ENCODE results near the gene KIF1B. TPM values are rescaled to one million over a fixed set of nuclear protein-coding genes. Genes with fewer than 3 reads are reported as not detected.
A peak's percentile ranks its signal among the peaks of the same experiment; 100 is the strongest.
"Not testable (repeated sequence)": the region's sequence is repeated elsewhere in the genome, so short reads cannot be mapped to it uniquely, and the experiment has no call there.

KIF1B gene
- total RNA-seq, 2 experiments from 2014 or later, result 12.3 to 13.5 TPM

- intact Hi-C loops (cut with DNase I, micrococcal nuclease), result loop anchor here in 1 of 2 experiments (2.0 kb wide), 1 partner anchor 18 kb away; no protein-coding TSS in a partner anchor
- CTCF ChIA-PET, result interaction anchor here (0.6 kb wide), 1 partner anchor 150 kb away, joined by 3 read pairs; no protein-coding TSS in a partner anchor
- no peaks in the 10 kb centered on the region for H3K36me3 Mint-ChIP-seq (ENCODE audit: low read depth)
- DNase-seq, result no peak
- peaks cover 17% of the 10 kb centered on the region for H3K4me1 Mint-ChIP-seq
- H3K9me3 Mint-ChIP-seq (ENCODE audit: low read depth), result no peaks in the 10 kb centered on the region
- no peak overlapping the region for H3K27ac Mint-ChIP-seq
- no peak for ATAC-seq
- POLR2A ChIA-PET, result interaction anchor here (0.7 kb wide), 1 partner anchor 28 kb away, joined by 3 read pairs; no protein-coding TSS in a partner anchor
- H3K4me3 Mint-ChIP-seq, result no peak overlapping the region
- H3K27me3 Mint-ChIP-seq, result no peaks in the 10 kb centered on the region
Observed at GRCh38 chr1:10237157-10237539, 26.8 kb downstream of the KIF1B start.

- POLR2A ChIA-PET, result no interaction called here
- intact Hi-C loops (cut with DNase I, micrococcal nuclease), result no loop called here
Observed at GRCh38 chr1:10242135-10242534, 31.8 kb downstream of the KIF1B start.

GRCh38 chr1:10242811-10243210, 32.4 kb downstream of the KIF1B start:
- Mint-ChIP-seq H3K4me3 (no peak overlapping the region), H3K36me3 (ENCODE audit: low read depth) (peaks cover 3% of the 10 kb centered on the region)
- CTCF ChIA-PET, result interaction anchor here (0.6 to 0.7 kb wide), 2 partner anchors 14 kb away, joined by 3 to 7 read pairs; no protein-coding TSS in a partner anchor

More at GRCh38 chr1:10242135-10242534, 31.8 kb downstream of the KIF1B start:
- Mint-ChIP-seq H3K4me1 (peaks cover 9% of the 10 kb centered on the region), H3K27me3 (no peaks in the 10 kb centered on the region), H3K27ac (no peak overlapping the region), H3K9me3 (ENCODE audit: low read depth) (no peaks in the 10 kb centered on the region), H3K36me3 (ENCODE audit: low read depth) (peaks cover 3% of the 10 kb centered on the region), H3K4me3 (no peak overlapping the region)
- DNase-seq (no peak), ATAC-seq (no peak)
- CTCF ChIA-PET, result no interaction called here

GRCh38 chr1:10245674-10246073, 35.3 kb downstream of the KIF1B start:
- intact Hi-C loops (cut with DNase I, micrococcal nuclease), result no loop called here
- DNase-seq, result no peak
- peaks cover 3% of the 10 kb centered on the region for H3K36me3 Mint-ChIP-seq (ENCODE audit: low read depth)
- no peak for ATAC-seq
- H3K4me1 Mint-ChIP-seq, result peaks cover 3% of the 10 kb centered on the region
- H3K4me3 Mint-ChIP-seq, result no peak overlapping the region
- no peaks in the 10 kb centered on the region for H3K27me3 Mint-ChIP-seq
- no peaks in the 10 kb centered on the region for H3K9me3 Mint-ChIP-seq (ENCODE audit: low read depth)
- ChIA-PET CTCF (interaction anchor here (0.6 kb wide), 1 partner anchor 790 kb away, joined by 3 read pairs; no protein-coding TSS in a partner anchor), POLR2A (no interaction called here)
- H3K27ac Mint-ChIP-seq, result no peak overlapping the region

More at GRCh38 chr1:10242811-10243210, 32.4 kb downstream of the KIF1B start:
- H3K9me3 Mint-ChIP-seq (ENCODE audit: low read depth), result no peaks in the 10 kb centered on the region
- POLR2A ChIA-PET, result interaction anchor here (0.6 kb wide), 1 partner anchor 208 kb away, joined by 3 read pairs; no protein-coding TSS in a partner anchor
- H3K4me1 Mint-ChIP-seq, result peaks cover 3% of the 10 kb centered on the region
- DNase-seq (no peak), ATAC-seq (peak; percentile 33)
- intact Hi-C loops (cut with DNase I, micrococcal nuclease), result no loop called here
- H3K27ac Mint-ChIP-seq, result peak overlapping the region; percentile 37
- H3K27me3 Mint-ChIP-seq, result no peaks in the 10 kb centered on the region

GRCh38 chr1:10249808-10250457, 39.6 kb downstream of the KIF1B start:
- peaks cover 16% of the 10 kb centered on the region for H3K4me1 Mint-ChIP-seq
- ATAC-seq, result no peak
- CTCF ChIA-PET, result interaction anchor here (0.7 kb wide), 1 partner anchor 91 kb away, joined by 3 read pairs; no protein-coding TSS in a partner anchor
- H3K27me3 Mint-ChIP-seq, result no peaks in the 10 kb centered on the region
- H3K4me3 Mint-ChIP-seq, result no peak overlapping the region
- peaks cover 3% of the 10 kb centered on the region for H3K36me3 Mint-ChIP-seq (ENCODE audit: low read depth)
- no peaks in the 10 kb centered on the region for H3K9me3 Mint-ChIP-seq (ENCODE audit: low read depth)
- POLR2A ChIA-PET, result no interaction called here
- no peak overlapping the region for H3K27ac Mint-ChIP-seq
- DNase-seq, result no peak
- intact Hi-C loops (cut with DNase I, micrococcal nuclease), result no loop called here

GRCh38 chr1:10250663-10251062, 40.3 kb downstream of the KIF1B start:
- peaks cover 3% of the 10 kb centered on the region for H3K36me3 Mint-ChIP-seq (ENCODE audit: low read depth)
- H3K4me1 Mint-ChIP-seq, result peaks cover 16% of the 10 kb centered on the region
- intact Hi-C loops (cut with DNase I, micrococcal nuclease), result no loop called here
- CTCF ChIA-PET, result interaction anchor here (0.7 to 1.2 kb wide), 2 partner anchors 12 to 41 kb away, joined by 3 read pairs; partner anchors contain the start of gene KIF1B
- POLR2A ChIA-PET, result interaction anchor here (2.1 kb wide), 1 partner anchor 34 kb away, joined by 5 read pairs; no protein-coding TSS in a partner anchor
- H3K9me3 Mint-ChIP-seq (ENCODE audit: low read depth), result no peaks in the 10 kb centered on the region
- no peaks in the 10 kb centered on the region for H3K27me3 Mint-ChIP-seq
- no peak for DNase-seq
- no peak overlapping the region for H3K27ac Mint-ChIP-seq
- no peak overlapping the region for H3K4me3 Mint-ChIP-seq
- ATAC-seq, result no peak

GRCh38 chr1:10251325-10252108, 41.1 kb downstream of the KIF1B start:
- H3K27me3 Mint-ChIP-seq; H3K36me3 Mint-ChIP-seq (ENCODE audit: low read depth); H3K27ac Mint-ChIP-seq; intact Hi-C loops (cut with DNase I, micrococcal nuclease); H3K4me3 Mint-ChIP-seq; DNase-seq; H3K9me3 Mint-ChIP-seq (ENCODE audit: low read depth): not testable (repeated sequence)
- H3K4me1 Mint-ChIP-seq, result peaks cover 16% of the 10 kb centered on the region
- CTCF ChIA-PET, result interaction anchor here (0.6 to 1.2 kb wide), 4 partner anchors 10 to 210 kb away, joined by 3 read pairs; partner anchors contain the start of gene KIF1B
- peak; percentile 84 for ATAC-seq
- POLR2A ChIA-PET, result interaction anchor here (0.6 to 2.1 kb wide), 2 partner anchors 15 to 35 kb away, joined by 3 to 5 read pairs; no protein-coding TSS in a partner anchor

- POLR2A ChIA-PET, result interaction anchor here (2.1 kb wide), 1 partner anchor 36 kb away, joined by 5 read pairs; no protein-coding TSS in a partner anchor
- Mint-ChIP-seq H3K36me3 (ENCODE audit: low read depth) (peaks cover 1% of the 10 kb centered on the region), H3K9me3 (ENCODE audit: low read depth) (no peaks in the 10 kb centered on the region), H3K4me3 (no peak overlapping the region), H3K27me3 (no peaks in the 10 kb centered on the region), H3K27ac (no peak overlapping the region), H3K4me1 (peaks cover 16% of the 10 kb centered on the region)
- DNase-seq (no peak), ATAC-seq (no peak)
- intact Hi-C loops (cut with DNase I, micrococcal nuclease), result no loop called here
- CTCF ChIA-PET, result interaction anchor here (0.6 kb wide), 1 partner anchor 42 kb away, joined by 3 read pairs; the partner anchor contains the start of gene KIF1B
Observed at GRCh38 chr1:10252508-10252907, 42.1 kb downstream of the KIF1B start.

GRCh38 chr1:10253149-10253548, 42.8 kb downstream of the KIF1B start:
- Mint-ChIP-seq H3K27ac (no peak overlapping the region), H3K27me3 (no peaks in the 10 kb centered on the region), H3K4me3 (no peak overlapping the region), H3K4me1 (peaks cover 16% of the 10 kb centered on the region), H3K36me3 (ENCODE audit: low read depth) (peaks cover 3% of the 10 kb centered on the region), H3K9me3 (ENCODE audit: low read depth) (no peaks in the 10 kb centered on the region)
- intact Hi-C loops (cut with DNase I, micrococcal nuclease), result no loop called here
- ChIA-PET CTCF (no interaction called here), POLR2A (no interaction called here)
- DNase-seq (no peak), ATAC-seq (no peak)

- intact Hi-C loops (cut with DNase I, micrococcal nuclease), result no loop called here
- Mint-ChIP-seq H3K4me1 (peaks cover 16% of the 10 kb centered on the region), H3K27me3 (no peaks in the 10 kb centered on the region), H3K36me3 (ENCODE audit: low read depth) (peaks cover 7% of the 10 kb centered on the region), H3K4me3 (no peak overlapping the region), H3K27ac (no peak overlapping the region), H3K9me3 (ENCODE audit: low read depth) (no peaks in the 10 kb centered on the region)
- ATAC-seq (peak; percentile 40), DNase-seq (no peak)
- CTCF ChIA-PET, result no interaction called here
- POLR2A ChIA-PET, result interaction anchor here (0.5 kb wide), 1 partner anchor 1655 kb away, joined by 4 read pairs; no protein-coding TSS in a partner anchor
Observed at GRCh38 chr1:10253755-10254154, 43.4 kb downstream of the KIF1B start.

- CTCF ChIA-PET, result no interaction called here
- POLR2A ChIA-PET, result no interaction called here
Observed at GRCh38 chr1:10257851-10258250, 47.5 kb downstream of the KIF1B start.

More at GRCh38 chr1:10257851-10258250, 47.5 kb downstream of the KIF1B start:
- Mint-ChIP-seq H3K27me3 (no peaks in the 10 kb centered on the region), H3K4me1 (peaks cover 7% of the 10 kb centered on the region), H3K36me3 (ENCODE audit: low read depth) (peaks cover 14% of the 10 kb centered on the region), H3K27ac (no peak overlapping the region), H3K9me3 (ENCODE audit: low read depth) (no peaks in the 10 kb centered on the region), H3K4me3 (no peak overlapping the region)
- DNase-seq, result no peak
- intact Hi-C loops (cut with DNase I, micrococcal nuclease), result no loop called here
- ATAC-seq, result no peak
